Measurements from ENCODE around the gene ACSM3.

ACSM3 gene

DNA sequence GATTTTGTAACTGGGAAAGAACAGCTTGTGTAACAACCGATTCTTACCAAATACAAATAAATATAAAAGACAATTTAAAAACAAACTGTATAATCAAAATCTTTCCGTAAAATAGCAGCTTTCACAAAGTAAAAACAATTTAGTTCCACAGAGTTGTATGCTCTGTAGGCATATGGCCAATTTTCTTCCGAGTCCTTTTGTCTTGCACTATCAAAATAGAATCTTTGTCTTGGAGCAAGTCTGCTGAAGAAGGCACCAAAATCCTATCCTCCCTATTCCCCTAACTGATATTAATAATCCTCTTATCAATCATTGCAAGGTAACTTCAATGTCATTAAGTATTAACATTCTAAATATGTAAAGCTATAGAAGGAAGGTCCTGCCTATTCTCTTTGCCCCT, 29.8 kb upstream of the ACSM3 start:
- Histone ChIP-seq H2AFZ (ENCODE audit: low read length) (no peak overlapping the region), H3K9me2 (replicated peaks; ENCODE audit: low read depth, low read length) (no peaks in the 10 kb centered on the region), H4K20me1 (ENCODE audit: insufficient read depth, low read length, poor library complexity, severe bottlenecking) (peaks cover 21% of the 10 kb centered on the region), H3K9me3 (ENCODE audit: insufficient read depth, low read depth, low read length) (no peaks in the 10 kb centered on the region), H3K27me3 (ENCODE audit: insufficient read depth, low read length, poor library complexity, severe bottlenecking) (no peaks in the 10 kb centered on the region), H3K4me2 (ENCODE audit: low read depth, low read length, poor library complexity, severe bottlenecking) (no peak overlapping the region), H3F3A (ENCODE audit: low read depth) (no peaks in the 10 kb centered on the region), H3K4me1 (ENCODE audit: insufficient read depth, low read length, poor library complexity, severe bottlenecking) (peaks cover 9% of the 10 kb centered on the region), H3K4me3 (ENCODE audit: low read length, poor library complexity, severe bottlenecking) (no peak overlapping the region), H3K9ac (ENCODE audit: low read depth, low read length, poor library complexity, severe bottlenecking) (no peak overlapping the region), H3K36me3 (ENCODE audit: insufficient read depth, low read length) (peaks cover 41% of the 10 kb centered on the region; the same call in 1 of the 2 replicates), H3K79me2 (ENCODE audit: insufficient read depth, low read length) (peaks cover 21% of the 10 kb centered on the region)
- no peak for TF ChIP-seq EZH2phosphoT487 (IDR thresholded peaks at IDR 0.05; ENCODE audit: borderline replicate concordance)

- Histone ChIP-seq H2AFZ (ENCODE audit: low read length) (no peak overlapping the region), H3K4me1 (ENCODE audit: insufficient read depth, low read length, poor library complexity, severe bottlenecking) (peaks cover 13% of the 10 kb centered on the region), H3K4me3 (ENCODE audit: low read length, poor library complexity, severe bottlenecking) (no peak overlapping the region), H3K9ac (ENCODE audit: low read depth, low read length, poor library complexity, severe bottlenecking) (no peak overlapping the region), H3K9me3 (ENCODE audit: insufficient read depth, low read depth, low read length) (no peaks in the 10 kb centered on the region), H3K36me3 (ENCODE audit: insufficient read depth, low read length) (peaks cover 41% of the 10 kb centered on the region; the same call in 1 of the 2 replicates), H3F3A (ENCODE audit: low read depth) (no peaks in the 10 kb centered on the region), H3K27me3 (ENCODE audit: insufficient read depth, low read length, poor library complexity, severe bottlenecking) (no peaks in the 10 kb centered on the region), H3K79me2 (ENCODE audit: insufficient read depth, low read length) (peaks cover 28% of the 10 kb centered on the region), H4K20me1 (ENCODE audit: insufficient read depth, low read length, poor library complexity, severe bottlenecking) (peaks cover 25% of the 10 kb centered on the region), H3K9me2 (replicated peaks; ENCODE audit: low read depth, low read length) (no peaks in the 10 kb centered on the region), H3K4me2 (ENCODE audit: low read depth, low read length, poor library complexity, severe bottlenecking) (no peak overlapping the region)
- no peak for TF ChIP-seq EZH2phosphoT487 (IDR thresholded peaks at IDR 0.05; ENCODE audit: borderline replicate concordance)
- TF ChIP-seq, protein P1, sequence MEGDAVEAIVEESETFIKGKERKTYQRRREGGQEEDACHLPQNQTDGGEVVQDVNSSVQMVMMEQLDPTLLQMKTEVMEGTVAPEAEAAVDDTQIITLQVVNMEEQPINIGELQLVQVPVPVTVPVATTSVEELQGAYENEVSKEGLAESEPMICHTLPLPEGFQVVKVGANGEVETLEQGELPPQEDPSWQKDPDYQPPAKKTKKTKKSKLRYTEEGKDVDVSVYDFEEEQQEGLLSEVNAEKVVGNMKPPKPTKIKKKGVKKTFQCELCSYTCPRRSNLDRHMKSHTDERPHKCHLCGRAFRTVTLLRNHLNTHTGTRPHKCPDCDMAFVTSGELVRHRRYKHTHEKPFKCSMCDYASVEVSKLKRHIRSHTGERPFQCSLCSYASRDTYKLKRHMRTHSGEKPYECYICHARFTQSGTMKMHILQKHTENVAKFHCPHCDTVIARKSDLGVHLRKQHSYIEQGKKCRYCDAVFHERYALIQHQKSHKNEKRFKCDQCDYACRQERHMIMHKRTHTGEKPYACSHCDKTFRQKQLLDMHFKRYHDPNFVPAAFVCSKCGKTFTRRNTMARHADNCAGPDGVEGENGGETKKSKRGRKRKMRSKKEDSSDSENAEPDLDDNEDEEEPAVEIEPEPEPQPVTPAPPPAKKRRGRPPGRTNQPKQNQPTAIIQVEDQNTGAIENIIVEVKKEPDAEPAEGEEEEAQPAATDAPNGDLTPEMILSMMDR (conservative IDR thresholded peaks at IDR 0.05; ENCODE audit: low read length), result no peak
Measured at GRCh38 chr16:20734782-20735181, 29.0 kb upstream of the ACSM3 start.

DNA sequence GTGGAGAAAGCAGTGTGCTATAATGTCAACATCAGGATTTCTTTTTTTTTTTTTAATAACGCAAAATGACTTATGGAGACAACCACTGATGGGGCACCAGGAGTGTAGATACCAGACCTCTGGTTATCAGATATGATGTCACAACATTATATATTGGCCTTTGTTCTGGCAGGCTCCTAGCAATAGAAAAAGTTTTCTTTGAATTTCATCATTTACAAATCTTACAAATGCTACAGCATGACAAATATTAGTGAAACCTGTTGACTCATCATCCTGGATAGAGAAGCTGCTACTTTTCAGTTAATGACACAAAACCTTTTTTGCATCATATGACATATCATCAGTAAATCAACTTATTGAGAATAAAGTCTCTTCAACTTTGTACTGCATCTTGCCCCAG, 28.3 kb upstream of the ACSM3 start:
- Histone ChIP-seq H3K4me3 (ENCODE audit: low read length, poor library complexity, severe bottlenecking) (no peak overlapping the region), H3K27me3 (ENCODE audit: insufficient read depth, low read length, poor library complexity, severe bottlenecking) (no peaks in the 10 kb centered on the region), H4K20me1 (ENCODE audit: insufficient read depth, low read length, poor library complexity, severe bottlenecking) (peaks cover 32% of the 10 kb centered on the region), H3K9me2 (replicated peaks; ENCODE audit: low read depth, low read length) (no peaks in the 10 kb centered on the region), H3K4me1 (ENCODE audit: insufficient read depth, low read length, poor library complexity, severe bottlenecking) (peaks cover 17% of the 10 kb centered on the region), H3K36me3 (ENCODE audit: insufficient read depth, low read length) (peaks cover 41% of the 10 kb centered on the region; the same call in 1 of the 2 replicates), H3F3A (ENCODE audit: low read depth) (no peaks in the 10 kb centered on the region), H3K9ac (ENCODE audit: low read depth, low read length, poor library complexity, severe bottlenecking) (no peak overlapping the region), H2AFZ (ENCODE audit: low read length) (no peak overlapping the region), H3K4me2 (ENCODE audit: low read depth, low read length, poor library complexity, severe bottlenecking) (no peak overlapping the region), H3K79me2 (ENCODE audit: insufficient read depth, low read length) (peaks cover 35% of the 10 kb centered on the region), H3K9me3 (ENCODE audit: insufficient read depth, low read depth, low read length) (no peaks in the 10 kb centered on the region)
- TF ChIP-seq, protein P1 (conservative IDR thresholded peaks at IDR 0.05; ENCODE audit: low read length), result no peak
- TF ChIP-seq EZH2phosphoT487 (IDR thresholded peaks at IDR 0.05; ENCODE audit: borderline replicate concordance), result no peak

Data from Loucy (cell line).